ENCODE data around the gene ZNF710. TPM values are rescaled to one million over a fixed set of nuclear protein-coding genes. Genes with fewer than 3 reads are reported as not detected.
"Not testable (repeated sequence)": the region's sequence is repeated elsewhere in the genome, so short reads cannot be mapped to it uniquely, and the experiment has no call there.

The ZNF710 gene
- total RNA-seq, 4 donors from 2014 or later, result 7.3 to 13.2 (median 11.4) TPM

DNA sequence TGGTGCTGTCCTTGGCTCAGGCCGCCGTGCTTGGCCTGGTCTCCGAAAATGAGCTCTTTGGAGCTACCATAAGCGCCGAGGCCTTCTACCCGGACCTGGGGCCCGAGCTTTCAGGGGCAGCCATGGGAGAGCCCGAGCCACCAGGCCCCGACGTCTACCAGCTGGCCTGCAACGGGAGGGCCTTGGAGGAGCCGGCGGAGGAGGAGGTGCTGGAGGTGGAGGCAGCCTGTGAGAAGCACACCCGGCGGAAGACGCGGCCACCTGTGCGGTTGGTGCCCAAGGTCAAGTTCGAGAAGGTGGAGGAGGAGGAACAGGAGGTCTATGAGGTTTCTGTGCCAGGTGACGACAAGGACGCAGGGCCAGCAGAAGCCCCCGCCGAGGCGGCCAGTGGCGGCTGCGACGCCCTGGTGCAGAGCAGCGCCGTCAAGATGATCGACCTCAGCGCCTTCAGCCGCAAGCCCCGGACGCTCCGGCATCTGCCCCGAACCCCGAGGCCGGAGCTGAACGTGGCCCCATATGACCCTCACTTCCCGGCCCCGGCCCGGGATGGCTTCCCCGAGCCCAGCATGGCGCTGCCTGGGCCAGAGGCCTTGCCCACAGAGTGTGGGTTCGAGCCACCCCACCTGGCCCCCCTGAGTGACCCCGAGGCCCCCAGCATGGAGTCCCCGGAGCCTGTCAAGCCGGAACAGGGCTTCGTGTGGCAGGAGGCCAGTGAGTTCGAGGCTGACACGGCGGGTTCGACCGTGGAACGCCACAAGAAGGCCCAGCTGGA lies 66.2 kb downstream of the ZNF710 start:
- H3K4me1 ChIP-seq, result peaks cover 0 to 54% (median 32%) of the 10 kb centered on the region in 3 donors
- H3K27me3 ChIP-seq, result no peaks in the 10 kb centered on the region
- no peak for ATAC-seq
- TF ChIP-seq POLR2A (IDR thresholded peaks at IDR 0.05) (no peak), POLR2AphosphoS5 (IDR thresholded peaks at IDR 0.05) (no peak), EP300 (IDR thresholded peaks at IDR 0.05) (no peak)
- TF ChIP-seq, protein P1, sequence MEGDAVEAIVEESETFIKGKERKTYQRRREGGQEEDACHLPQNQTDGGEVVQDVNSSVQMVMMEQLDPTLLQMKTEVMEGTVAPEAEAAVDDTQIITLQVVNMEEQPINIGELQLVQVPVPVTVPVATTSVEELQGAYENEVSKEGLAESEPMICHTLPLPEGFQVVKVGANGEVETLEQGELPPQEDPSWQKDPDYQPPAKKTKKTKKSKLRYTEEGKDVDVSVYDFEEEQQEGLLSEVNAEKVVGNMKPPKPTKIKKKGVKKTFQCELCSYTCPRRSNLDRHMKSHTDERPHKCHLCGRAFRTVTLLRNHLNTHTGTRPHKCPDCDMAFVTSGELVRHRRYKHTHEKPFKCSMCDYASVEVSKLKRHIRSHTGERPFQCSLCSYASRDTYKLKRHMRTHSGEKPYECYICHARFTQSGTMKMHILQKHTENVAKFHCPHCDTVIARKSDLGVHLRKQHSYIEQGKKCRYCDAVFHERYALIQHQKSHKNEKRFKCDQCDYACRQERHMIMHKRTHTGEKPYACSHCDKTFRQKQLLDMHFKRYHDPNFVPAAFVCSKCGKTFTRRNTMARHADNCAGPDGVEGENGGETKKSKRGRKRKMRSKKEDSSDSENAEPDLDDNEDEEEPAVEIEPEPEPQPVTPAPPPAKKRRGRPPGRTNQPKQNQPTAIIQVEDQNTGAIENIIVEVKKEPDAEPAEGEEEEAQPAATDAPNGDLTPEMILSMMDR (IDR thresholded peaks at IDR 0.05), result no peak
- H3K9me3 ChIP-seq, result no peaks in the 10 kb centered on the region
- peaks cover 0 to 27% of the 10 kb centered on the region in 2 donors for H3K36me3 ChIP-seq
- peak overlapping the region in 1 of 4 donors; percentile 39 for H3K27ac ChIP-seq
- H3K4me3 ChIP-seq, result no peak overlapping the region
- 91% methylated on average over 10 of the region's 55 CpGs; no CpG with 5 or more reads in 1 of the 2 donors for WGBS, 2 donors (ENCODE audit: low coverage in 1 of 2)

DNA sequence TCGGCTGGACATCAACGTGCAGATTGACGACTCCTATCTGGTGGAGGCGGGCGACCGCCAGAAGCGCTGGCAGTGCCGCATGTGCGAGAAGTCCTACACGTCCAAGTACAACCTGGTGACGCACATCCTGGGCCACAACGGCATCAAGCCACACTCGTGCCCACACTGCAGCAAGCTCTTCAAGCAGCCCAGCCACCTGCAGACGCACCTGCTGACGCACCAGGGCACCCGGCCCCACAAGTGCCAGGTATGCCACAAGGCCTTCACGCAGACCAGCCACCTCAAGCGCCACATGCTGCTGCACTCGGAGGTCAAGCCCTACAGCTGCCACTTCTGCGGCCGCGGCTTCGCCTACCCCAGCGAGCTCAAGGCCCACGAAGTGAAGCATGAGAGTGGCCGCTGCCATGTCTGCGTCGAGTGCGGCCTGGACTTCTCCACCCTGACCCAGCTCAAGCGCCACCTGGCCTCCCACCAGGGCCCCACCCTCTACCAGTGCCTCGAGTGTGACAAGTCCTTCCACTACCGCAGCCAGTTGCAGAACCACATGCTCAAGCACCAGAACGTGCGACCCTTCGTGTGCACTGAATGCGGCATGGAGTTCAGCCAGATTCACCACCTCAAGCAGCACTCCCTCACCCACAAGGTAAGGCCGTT lies 67.0 kb downstream of the ZNF710 start:
- TF ChIP-seq POLR2A (IDR thresholded peaks at IDR 0.05), result no peak
- no peak for TF ChIP-seq POLR2AphosphoS5 (IDR thresholded peaks at IDR 0.05)
- no peak for TF ChIP-seq EP300 (IDR thresholded peaks at IDR 0.05)
- TF ChIP-seq, protein P1 (IDR thresholded peaks at IDR 0.05), result no peak
- no peak overlapping the region for H3K4me3 ChIP-seq
- no peaks in the 10 kb centered on the region for H3K9me3 ChIP-seq
- H3K4me1 ChIP-seq, result peaks cover 0 to 47% (median 25%) of the 10 kb centered on the region in 3 donors
- no peaks in the 10 kb centered on the region for H3K27me3 ChIP-seq
- H3K27ac ChIP-seq, result no peak overlapping the region
- WGBS, 2 donors (ENCODE audit: low coverage in 1 of 2), result 93% methylated on average over 17 of the region's 37 CpGs; no CpG with 5 or more reads in 1 of the 2 donors
- no peak for ATAC-seq
- H3K36me3 ChIP-seq, result peaks cover 0 to 34% of the 10 kb centered on the region in 2 donors

DNA sequence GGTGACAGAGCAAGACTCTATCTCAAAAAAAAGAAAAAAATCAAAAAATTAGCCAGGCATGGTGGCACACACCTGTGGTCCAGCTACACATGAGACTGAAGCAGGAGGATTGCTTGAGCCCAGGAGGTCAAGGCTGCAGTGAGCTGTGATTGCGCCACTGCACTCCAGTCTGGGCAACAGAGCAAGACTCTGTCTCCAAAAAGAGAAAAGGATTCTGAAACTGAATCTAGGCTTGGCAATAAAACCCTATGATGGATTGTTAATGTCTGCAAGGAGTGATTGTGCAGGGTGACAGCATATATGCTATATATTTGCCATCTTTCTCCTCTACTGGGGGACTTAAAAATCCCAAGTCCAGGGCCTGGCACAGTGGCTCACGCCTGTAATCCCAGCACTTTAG lies 69.5 kb downstream of the ZNF710 start:
- not testable (repeated sequence) for H3K4me3 ChIP-seq, H3K9me3 ChIP-seq, ATAC-seq, H3K27me3 ChIP-seq
- Histone ChIP-seq H3K27ac (peak overlapping the region in 1 of 4 donors; percentile 26), H3K36me3 (peaks cover 0 to 59% of the 10 kb centered on the region in 2 donors), H3K4me1 (peaks cover 0 to 26% (median 2%) of the 10 kb centered on the region in 3 donors)
- 95% methylated on average over 2 of the region's 2 CpGs; no CpG with 5 or more reads in 1 of the 2 donors for WGBS, 2 donors (ENCODE audit: low coverage in 1 of 2)

DNA sequence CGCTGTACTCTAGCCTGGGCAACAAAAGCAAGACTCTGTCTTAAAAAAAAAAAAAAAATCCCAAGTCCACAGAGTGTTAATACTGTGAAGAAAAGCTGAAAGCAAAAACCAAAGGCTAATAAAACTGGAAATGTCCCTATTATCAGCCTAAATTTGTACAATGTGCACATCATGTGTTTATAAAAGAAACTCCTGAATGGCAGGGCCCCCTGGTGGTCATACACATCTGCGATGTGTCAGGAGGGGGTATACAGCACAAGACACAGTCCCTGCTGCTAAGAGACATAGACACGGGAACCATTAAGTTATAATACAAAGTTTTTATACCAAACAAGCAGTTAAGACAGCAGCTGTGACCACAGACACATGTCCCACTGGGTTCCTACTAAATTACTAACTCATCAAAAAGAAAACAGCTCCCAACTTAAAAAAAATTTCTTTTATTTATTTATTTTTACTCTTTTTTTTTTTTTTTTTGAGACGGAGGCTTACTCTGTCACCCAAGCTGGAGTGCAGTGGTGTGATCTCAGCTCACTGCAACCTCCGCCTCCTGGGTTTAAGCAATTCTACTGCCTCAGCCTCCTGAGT lies 70.2 kb downstream of the ZNF710 start:
- H3K9me3 ChIP-seq, result no peaks in the 10 kb centered on the region
- H3K36me3 ChIP-seq, result peaks cover 0 to 66% of the 10 kb centered on the region in 2 donors
- 0 to 20% methylated on average over 2 to 5 of the region's 5 CpGs for WGBS, 2 donors (ENCODE audit: low coverage in 1 of 2)
- peak overlapping the region in 3 of 4 donors; percentile 26 to 44 (median 44) for H3K27ac ChIP-seq
- H3K4me3 ChIP-seq, result no peak overlapping the region
- no peaks in the 10 kb centered on the region for H3K27me3 ChIP-seq
- peaks cover 0 to 23% (median 4%) of the 10 kb centered on the region in 3 donors for H3K4me1 ChIP-seq
- peak; percentile 78 for ATAC-seq
- TF ChIP-seq EP300 (IDR thresholded peaks at IDR 0.05) (no peak), POLR2AphosphoS5 (IDR thresholded peaks at IDR 0.05) (peak; percentile 35), POLR2A (IDR thresholded peaks at IDR 0.05) (no peak)
- TF ChIP-seq, protein P1 (IDR thresholded peaks at IDR 0.05), result peak in 3 of 4 experiments; percentile 77 to 84 (median 80)

DNA sequence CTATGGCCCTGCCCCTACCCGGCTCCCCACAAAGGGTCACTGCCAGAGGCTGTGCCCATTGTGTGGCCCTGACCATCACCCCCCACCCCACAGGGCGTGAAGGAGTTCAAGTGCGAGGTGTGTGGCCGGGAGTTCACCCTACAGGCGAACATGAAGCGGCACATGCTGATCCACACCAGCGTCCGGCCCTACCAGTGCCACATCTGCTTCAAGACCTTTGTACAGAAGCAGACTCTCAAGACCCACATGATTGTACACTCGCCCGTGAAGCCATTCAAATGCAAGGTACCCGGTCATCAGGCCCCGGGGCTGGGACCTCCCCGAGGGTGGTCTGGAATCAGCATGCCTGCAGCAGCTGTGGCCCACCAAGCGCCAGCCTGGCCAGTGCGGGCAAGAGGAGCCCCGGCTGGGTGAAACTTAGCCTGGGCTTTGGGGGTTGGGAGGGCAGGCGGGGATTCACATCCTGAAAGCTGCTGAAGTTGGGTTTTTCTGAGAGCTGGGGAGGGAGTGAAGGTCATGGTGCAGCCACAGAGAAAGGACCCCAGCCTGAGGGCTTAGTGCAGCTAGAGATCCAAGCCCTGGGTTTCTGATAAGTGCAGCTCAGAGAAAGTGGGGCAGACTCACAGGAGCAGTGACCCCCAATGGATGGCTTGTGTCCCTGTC lies 72.0 kb downstream of the ZNF710 start:
- ATAC-seq, result no peak
- no peak overlapping the region for H3K4me3 ChIP-seq
- H3K36me3 ChIP-seq, result peaks cover 0 to 54% of the 10 kb centered on the region in 2 donors
- peak overlapping the region in 2 of 4 donors; percentile 15 to 19 for H3K27ac ChIP-seq
- peaks cover 0 to 23% (median 4%) of the 10 kb centered on the region in 3 donors for H3K4me1 ChIP-seq
- H3K27me3 ChIP-seq, result no peaks in the 10 kb centered on the region
- WGBS, 2 donors (ENCODE audit: low coverage in 1 of 2), result 80% methylated on average over 1 of the region's 17 CpGs; no CpG with 5 or more reads in 1 of the 2 donors
- H3K9me3 ChIP-seq, result no peaks in the 10 kb centered on the region
- TF ChIP-seq POLR2AphosphoS5 (IDR thresholded peaks at IDR 0.05) (no peak), POLR2A (IDR thresholded peaks at IDR 0.05) (no peak), EP300 (IDR thresholded peaks at IDR 0.05) (no peak)
- TF ChIP-seq, protein P1 (IDR thresholded peaks at IDR 0.05), result no peak
